ENCODE measurements around the gene MLLT6. TPM values are rescaled to one million over a fixed set of nuclear protein-coding genes. Genes with fewer than 3 reads are reported as not detected.

The MLLT6 gene
- total and polyA plus RNA-seq, 2 of the 13 experiments (the other 11 are each of a cell fraction or from before 2014, with no cell fraction given) = 50.7 to 69.5 TPM

- TF ChIP-seq RERE (CRISPR knock-in tag; IDR thresholded peaks at IDR 0.05; ENCODE audit: low read depth) (0 out of 2 replicates have a peak, but pooled peaks have one; percentile 32), RBAK (CRISPR knock-in tag; IDR thresholded peaks at IDR 0.05) (no peak), EHMT2 (IDR thresholded peaks at IDR 0.05; ENCODE audit: borderline replicate concordance, low read depth, low read length) (no peak), ZNF331 (CRISPR knock-in tag; IDR thresholded peaks at IDR 0.05) (peak; percentile 58), CAMTA2 (CRISPR knock-in tag; IDR thresholded peaks at IDR 0.05; ENCODE audit: borderline replicate concordance) (no peak), ZNF83 (CRISPR knock-in tag; IDR thresholded peaks at IDR 0.05; ENCODE audit: borderline replicate concordance) (no peak), BCL6 (CRISPR knock-in tag; IDR thresholded peaks at IDR 0.05) (peak; percentile 69; the same call in 1 of the 2 replicates), KDM1A (CRISPR knock-in tag; IDR thresholded peaks at IDR 0.05) (peak; percentile 60), RFX5 (IDR thresholded peaks at IDR 0.05; ENCODE audit: low read depth, low read length) (no peak; the same call in 1 of the 2 replicates), ZNF562 (CRISPR knock-in tag; IDR thresholded peaks at IDR 0.05; ENCODE audit: borderline replicate concordance) (peak; percentile 79; the same call in 1 of the 2 replicates), CEBPB (IDR thresholded peaks at IDR 0.05; ENCODE audit: borderline replicate concordance, low read depth, low read length) (no peak), SIN3A (IDR thresholded peaks at IDR 0.05; ENCODE audit: borderline replicate concordance, low read depth, low read length) (peak; percentile 92; the same call in 1 of the 2 replicates), MYC (CRISPR knock-in tag; IDR thresholded peaks at IDR 0.05; ENCODE audit: borderline replicate concordance) (peak; percentile 90), ZNF282 (IDR thresholded peaks at IDR 0.05; ENCODE audit: partially characterized antibody) (no peak), ZBTB7B (CRISPR knock-in tag; IDR thresholded peaks at IDR 0.05) (peak; percentile 66), ZNF44 (CRISPR knock-in tag; IDR thresholded peaks at IDR 0.05) (0 out of 2 replicates have a peak, but pooled peaks have one; percentile 55), YEATS2 (CRISPR knock-in tag; IDR thresholded peaks at IDR 0.05; ENCODE audit: borderline replicate concordance) (peak; percentile 95), SOX6 (IDR thresholded peaks at IDR 0.05) (no peak), SOX6 (CRISPR knock-in tag; IDR thresholded peaks at IDR 0.05) (peak; percentile 44), ARID5B (CRISPR knock-in tag; IDR thresholded peaks at IDR 0.05) (peak; percentile 67)
These were observed 2.7 kb upstream of the MLLT6 start (continued) for GRCh38 chr17:38702166-38702915.

Measured in HepG2 (cell line).